Gastrocnemius medialis (tissue), 4 donors: Measurements from ENCODE around the gene GOLPH3. TPM values are rescaled to one million over a fixed set of nuclear protein-coding genes. Genes with fewer than 3 reads are reported as not detected.
"Not testable (repeated sequence)": the region's sequence is repeated elsewhere in the genome, so short reads cannot be mapped to it uniquely, and the experiment has no call there.

Experiments used
- ATAC-seq, 2 donors: fragments of 150-250 bp; one replicate each; pipeline ENCODE4 v1.9.1; 2016
- DNase-seq, 2 donors: peaks; one replicate each; pipeline ENCODE4 v3.0.0-alpha.2; 2019
- H3K27ac ChIP-seq, 4 donors: fragments of 200-600 bp; sonication (generic); 1 replicate in 1 of 4; 2 replicates in 3 of 4; pipeline ENCODE4 v1.5.1; 2016 to 2018; ENCODE audit warnings: mild to moderate bottlenecking in 2 of 4, moderate library complexity in 1 of 4
- H3K27me3 ChIP-seq, 3 donors: fragments of 200-600 bp; sonication (generic) in 2 of 3; 1 replicate in 1 of 3; 2 replicates in 2 of 3; pipeline versions ENCODE4 v1.5.1 to v1.6.0; 2016 to 2019; ENCODE audit warnings: mild to moderate bottlenecking in 1 of 3, moderate library complexity in 1 of 3
- H3K36me3 ChIP-seq, 2 donors: fragments of 200-600 bp; sonication (generic) in 1 of 2; one replicate each; pipeline ENCODE4 v1.5.1; 2017 to 2018
- H3K4me1 ChIP-seq, 2 donors: fragments of 200-600 bp; sonication (generic) in 1 of 2; one replicate each; pipeline ENCODE4 v1.5.1; 2016 to 2017; ENCODE audit warnings: mild to moderate bottlenecking in 2 of 2
- H3K4me3 ChIP-seq, 4 donors: fragments of 200-600 bp; sonication (generic) in 3 of 4; 1 replicate in 1 of 4; 2 replicates in 3 of 4; pipeline ENCODE4 v1.5.1; 2016 to 2019; ENCODE audit warnings: mild to moderate bottlenecking in 2 of 4
- H3K9me3 ChIP-seq, 3 donors: fragments of 200-600 bp; sonication (generic) in 2 of 3; 1 replicate in 1 of 3; 2 replicates in 2 of 3; pipeline ENCODE4 v1.5.1; 2016 to 2019
- POLR2A ChIP-seq, 2 donors: fragments of 450-650 bp; IDR thresholded peaks; one replicate each; pipeline ENCODE4 v1.6.1; 2017; ENCODE audit warnings: antibody characterized with exemption in 2 of 2, mild to moderate bottlenecking in 2 of 2, moderate library complexity in 2 of 2
- in situ Hi-C, 4 donors: fragments of 200-750 bp; cut with MboI; loops; one replicate each; pipeline versions ENCODE4 v1.15.0 to v1.8.0; 2017; ENCODE audit warnings: low sequenced_read_pairs in 4 of 4
- intact Hi-C: fragments of 100-400 bp; cut with DNase I; formaldehyde crosslinking; loops from one replicate; pipeline ENCODE4 v1.15.1; 2023; ENCODE audit warnings: low total_unique reads
- total RNA-seq, 4 donors: library from RNA; depleted of rRNA; stranded (reverse); fragments of >200 nt; gene quantifications; one replicate each; pipeline versions ENCODE4 v1.1.0 to v1.2.3, GENCODE V29; 2016
- TF ChIP-seq, protein P1 (sequence below), 5 experiments: fragments of 450-650 bp in 3 of 5; fragments of 200-600 bp in 2 of 5; sonication (generic) in 2 of 5; IDR thresholded peaks in 4 of 5; conservative IDR thresholded peaks in 1 of 5; 1 replicate in 4 of 5; 2 replicates in 1 of 5; pipeline ENCODE4 v1.5.1; 2016 to 2019; ENCODE audit warnings: antibody characterized with exemption in 5 of 5, mild to moderate bottlenecking in 3 of 5, moderate library complexity in 3 of 5

Gene GOLPH3
- total RNA-seq, result 10 to 100 TPM; 34.9 to 77.8 (median 46.1) TPM

DNA sequence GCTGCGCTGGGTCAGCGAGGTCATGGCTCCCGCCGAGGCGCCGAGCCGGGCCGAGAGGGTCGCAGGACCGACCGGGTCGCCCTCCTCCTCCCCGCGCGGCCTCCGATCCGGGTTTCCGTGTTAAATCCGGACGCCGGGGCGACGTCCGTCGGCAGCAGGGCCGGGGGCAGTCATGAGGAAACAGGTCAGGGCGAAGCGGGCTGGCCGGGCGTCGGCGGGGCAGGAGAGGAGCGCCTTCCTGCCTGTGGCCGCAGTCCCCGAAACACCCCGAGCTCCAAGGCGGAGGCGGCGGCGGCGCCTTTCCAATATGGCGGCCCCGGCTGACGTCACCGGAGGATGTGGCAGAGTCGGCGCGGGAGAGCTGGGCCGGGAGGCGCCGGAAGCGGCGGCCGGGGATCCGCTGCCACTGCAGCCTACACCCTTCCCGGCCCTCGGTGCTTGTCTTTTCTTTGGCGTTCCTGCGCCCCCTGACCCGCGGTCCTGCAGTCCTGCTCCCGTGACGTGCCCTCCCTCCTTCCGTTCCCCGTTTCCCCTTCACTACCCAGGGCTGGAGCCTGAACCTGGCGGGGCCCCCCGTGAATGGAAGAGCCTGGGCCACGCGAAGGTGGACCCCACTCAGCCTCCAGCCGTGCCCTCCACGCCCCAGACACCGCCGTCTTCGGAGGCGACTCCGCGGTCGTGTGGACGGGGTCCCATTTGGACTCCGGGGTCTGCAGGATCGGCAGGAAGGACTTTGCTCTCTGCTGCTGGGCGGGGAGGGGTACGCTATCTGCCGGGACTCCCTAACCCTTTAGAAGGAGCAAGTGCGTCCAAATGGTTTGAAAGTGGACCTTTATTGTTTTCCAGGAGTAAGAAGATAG is at the start of gene GOLPH3:
GOLPH3 (minus strand) TSS at position 309 of the 860 bp plus-strand sequence; CDS start at position 24, 285 bp downstream.
- Histone ChIP-seq H3K27ac (peak within 1 kb of the TSS; percentile 94 to 100 (median 97)), H3K36me3 (peaks cover 0 to 10% of the 10 kb centered on the region in 2 donors), H3K27me3 (no peaks in the 10 kb centered on the region), H3K4me3 (peak within 1 kb of the TSS; percentile 73 to 99 (median 82)), H3K4me1 (peaks cover 19 to 39% of the 10 kb centered on the region in 2 donors), H3K9me3 (no peaks in the 10 kb centered on the region)
- DNase-seq (peak; percentile 86 to 87), ATAC-seq (peak; percentile 82 to 83)
- TF ChIP-seq, protein P1, sequence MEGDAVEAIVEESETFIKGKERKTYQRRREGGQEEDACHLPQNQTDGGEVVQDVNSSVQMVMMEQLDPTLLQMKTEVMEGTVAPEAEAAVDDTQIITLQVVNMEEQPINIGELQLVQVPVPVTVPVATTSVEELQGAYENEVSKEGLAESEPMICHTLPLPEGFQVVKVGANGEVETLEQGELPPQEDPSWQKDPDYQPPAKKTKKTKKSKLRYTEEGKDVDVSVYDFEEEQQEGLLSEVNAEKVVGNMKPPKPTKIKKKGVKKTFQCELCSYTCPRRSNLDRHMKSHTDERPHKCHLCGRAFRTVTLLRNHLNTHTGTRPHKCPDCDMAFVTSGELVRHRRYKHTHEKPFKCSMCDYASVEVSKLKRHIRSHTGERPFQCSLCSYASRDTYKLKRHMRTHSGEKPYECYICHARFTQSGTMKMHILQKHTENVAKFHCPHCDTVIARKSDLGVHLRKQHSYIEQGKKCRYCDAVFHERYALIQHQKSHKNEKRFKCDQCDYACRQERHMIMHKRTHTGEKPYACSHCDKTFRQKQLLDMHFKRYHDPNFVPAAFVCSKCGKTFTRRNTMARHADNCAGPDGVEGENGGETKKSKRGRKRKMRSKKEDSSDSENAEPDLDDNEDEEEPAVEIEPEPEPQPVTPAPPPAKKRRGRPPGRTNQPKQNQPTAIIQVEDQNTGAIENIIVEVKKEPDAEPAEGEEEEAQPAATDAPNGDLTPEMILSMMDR (IDR thresholded peaks at IDR 0.05 in 4 of 5, conservative IDR thresholded peaks at IDR 0.05 in 1 of 5), result peak in 2 of 5 experiments; percentile 33 to 36
- TF ChIP-seq POLR2A (IDR thresholded peaks at IDR 0.05), result peak; percentile 91
- in situ Hi-C loops, result loop anchor here in 2 of 4 donors (10.0 to 25.0 kb wide), 2 partner anchors 141 to 413 kb away; partner anchors contain the start of genes MTMR12 (in 1 of the 2) and SUB1 (in 1 of the 2)
- intact Hi-C loops, result loop anchor here (2.0 to 5.0 kb wide), 5 partner anchors 51 to 1268 kb away; partner anchors contain the start of genes C5orf22, DROSHA, MTMR12 and TARS1

GRCh38 chr5:32222723-32223470 is 48.8 kb upstream of the GOLPH3 start:
- Histone ChIP-seq H3K4me3 (no peak overlapping the region), H3K36me3 (no peaks in the 10 kb centered on the region), H3K9me3 (no peaks in the 10 kb centered on the region), H3K4me1 (peaks cover 23 to 26% of the 10 kb centered on the region in 2 donors), H3K27me3 (no peaks in the 10 kb centered on the region), H3K27ac (peak overlapping the region in 2 of 4 donors; percentile 27 to 37)
- no peak for TF ChIP-seq POLR2A (IDR thresholded peaks at IDR 0.05)
- TF ChIP-seq, protein P1 (IDR thresholded peaks at IDR 0.05 in 4 of 5, conservative IDR thresholded peaks at IDR 0.05 in 1 of 5), result no peak
- in situ Hi-C loops, result no loop called here
- ATAC-seq (no peak), DNase-seq (no peak)
- intact Hi-C loops, result no loop called here

- peaks cover 0 to 6% of the 10 kb centered on the region in 2 donors for H3K4me1 ChIP-seq
- intact Hi-C loops, result no loop called here
- H3K27me3 ChIP-seq, result no peaks in the 10 kb centered on the region
- in situ Hi-C loops, result no loop called here
- TF ChIP-seq POLR2A (IDR thresholded peaks at IDR 0.05), result no peak
- TF ChIP-seq, protein P1 (IDR thresholded peaks at IDR 0.05 in 4 of 5, conservative IDR thresholded peaks at IDR 0.05 in 1 of 5), result no peak
- H3K27ac ChIP-seq, result peak overlapping the region in 1 of 4 donors; percentile 52
- peak; percentile 41 to 65 for ATAC-seq
- no peak overlapping the region for H3K4me3 ChIP-seq
- no peaks in the 10 kb centered on the region for H3K36me3 ChIP-seq
- DNase-seq, result peak in 1 of 2 donors; percentile 31
- no peaks in the 10 kb centered on the region for H3K9me3 ChIP-seq
Observed at GRCh38 chr5:32217886-32218396, 43.8 kb upstream of the GOLPH3 start.

GRCh38 chr5:32214344-32214743 is 40.2 kb upstream of the GOLPH3 start:
- intact Hi-C loops, in situ Hi-C loops, H3K4me3 ChIP-seq, H3K9me3 ChIP-seq, ATAC-seq, H3K36me3 ChIP-seq, H3K27me3 ChIP-seq, H3K27ac ChIP-seq, H3K4me1 ChIP-seq, DNase-seq: not testable (repeated sequence)
